GM19238 (cell line): ENCODE data around the gene TMC1.
"Not testable (repeated sequence)": the region's sequence is repeated elsewhere in the genome, so short reads cannot be mapped to it uniquely, and the experiment has no call there.

Experiments
- DNase-seq: peaks from one replicate; pipeline ENCODE4 v3.0.0; 2011; ENCODE audit warnings: low spot score; ENCODE audit not compliant: insufficient read length

Gene TMC1

GRCh38 chr9:72521416-72521815, at the start of gene TMC1:
TSS of gene TMC1 (plus strand) at chr9:72521608. CDS start at chr9:72648649, 127,041 bp downstream.
- DNase-seq: not testable (repeated sequence)

GRCh38 chr9:72473474-72474261, 47.7 kb upstream of the TMC1 start:
- no peak for DNase-seq

GRCh38 chr9:72474676-72475075, 46.7 kb upstream of the TMC1 start:
- DNase-seq: no peak

GRCh38 chr9:72476100-72476499, 45.3 kb upstream of the TMC1 start:
- DNase-seq: no peak

GRCh38 chr9:72476617-72477437, 44.6 kb upstream of the TMC1 start:
- no peak for DNase-seq

GRCh38 chr9:72477930-72478518, 43.4 kb upstream of the TMC1 start:
- no peak for DNase-seq

GRCh38 chr9:72478966-72479365, 42.4 kb upstream of the TMC1 start:
- no peak for DNase-seq

GRCh38 chr9:72480261-72480660, 41.1 kb upstream of the TMC1 start:
- not testable (repeated sequence) for DNase-seq

GRCh38 chr9:72480921-72481320, 40.5 kb upstream of the TMC1 start:
- no peak for DNase-seq

GRCh38 chr9:72485821-72486593, 35.4 kb upstream of the TMC1 start:
- DNase-seq: no peak

GRCh38 chr9:72486594-72486955, 34.8 kb upstream of the TMC1 start:
- no peak for DNase-seq

- not testable (repeated sequence) for DNase-seq
Observed at GRCh38 chr9:72487665-72488064, 33.7 kb upstream of the TMC1 start.

- DNase-seq: no peak
Observed at GRCh38 chr9:72489986-72490385, 31.4 kb upstream of the TMC1 start.

- no peak for DNase-seq
Observed at GRCh38 chr9:72491242-72491641, 30.2 kb upstream of the TMC1 start.

GRCh38 chr9:72494051-72494450, 27.4 kb upstream of the TMC1 start:
- DNase-seq: no peak

GRCh38 chr9:72497447-72498046, 23.9 kb upstream of the TMC1 start:
- DNase-seq: no peak

- no peak for DNase-seq
Observed at GRCh38 chr9:72506615-72507014, 14.8 kb upstream of the TMC1 start.

- no peak for DNase-seq
Observed at GRCh38 chr9:72509053-72509452, 12.4 kb upstream of the TMC1 start.

GRCh38 chr9:72509635-72510034, 11.8 kb upstream of the TMC1 start:
- no peak for DNase-seq

GRCh38 chr9:72521011-72521410, 397 bp upstream of the TMC1 start:
- not testable (repeated sequence) for DNase-seq
